GM18507 (cell line): ENCODE data around the gene RAI1.

ENCODE experiments used
- DNase-seq: peaks from one replicate; pipeline ENCODE4 v3.0.0; 2011; ENCODE audit warnings: low read depth; ENCODE audit not compliant: insufficient read length; ENCODE audit errors: extremely low spot score
- FAIRE-seq: peaks from 2 replicates; lab custom pipeline; 2011; peaks lifted over from hg19 to GRCh38; lab: Jason Lieb, UNC

RAI1 gene

GRCh38 chr17:17770632-17771044, 89.4 kb downstream of the RAI1 start:
- DNase-seq = no peak
- no peak for FAIRE-seq

- no peak for DNase-seq
- FAIRE-seq = no peak
Observed at GRCh38 chr17:17771498-17772201, 90.4 kb downstream of the RAI1 start.

- DNase-seq = no peak
- no peak for FAIRE-seq
Observed at GRCh38 chr17:17772231-17772630, 91.0 kb downstream of the RAI1 start.

- FAIRE-seq = no peak
- no peak for DNase-seq
Observed at GRCh38 chr17:17774009-17774881, 93.0 kb downstream of the RAI1 start.

GRCh38 chr17:17776889-17777288, 95.6 kb downstream of the RAI1 start:
- DNase-seq = no peak
- FAIRE-seq = no peak

- DNase-seq (no peak), FAIRE-seq (no peak)
Observed at GRCh38 chr17:17778308-17779014, 97.2 kb downstream of the RAI1 start.

GRCh38 chr17:17779015-17779611, 97.9 kb downstream of the RAI1 start:
- FAIRE-seq (no peak), DNase-seq (no peak)

- FAIRE-seq (no peak), DNase-seq (no peak)
Observed at GRCh38 chr17:17780922-17781590, 99.8 kb downstream of the RAI1 start.

- FAIRE-seq = no peak
- DNase-seq = no peak
Observed at GRCh38 chr17:17781591-17782496, 100.6 kb downstream of the RAI1 start.

GRCh38 chr17:17782523-17783115, 101.4 kb downstream of the RAI1 start:
- no peak for DNase-seq
- no peak for FAIRE-seq

GRCh38 chr17:17783116-17783824, 102.0 kb downstream of the RAI1 start:
- FAIRE-seq (peak; percentile 88), DNase-seq (peak; percentile 58)

GRCh38 chr17:17783825-17784656, 102.8 kb downstream of the RAI1 start:
- DNase-seq (peak; percentile 29), FAIRE-seq (peak; percentile 80)

- DNase-seq = no peak
- no peak for FAIRE-seq
Observed at GRCh38 chr17:17784657-17785267, 103.5 kb downstream of the RAI1 start.

- DNase-seq (no peak), FAIRE-seq (no peak)
Observed at GRCh38 chr17:17785407-17785806, 104.1 kb downstream of the RAI1 start.

GRCh38 chr17:17786998-17787397, 105.7 kb downstream of the RAI1 start:
- DNase-seq = no peak
- FAIRE-seq = no peak

GRCh38 chr17:17787568-17787967, 106.3 kb downstream of the RAI1 start:
- FAIRE-seq = no peak

More at GRCh38 chr17:17787568-17787967, 106.3 kb downstream of the RAI1 start:
- no peak for DNase-seq
